Hematopoietic multipotent progenitor cell treated with erythropoietin and hydrocortisone succinate and interleukin-3 and kit ligand, for 8 days (in vitro differentiated cells): Measurements from ENCODE around the gene HYAL3.
"Not testable (repeated sequence)": the region's sequence is repeated elsewhere in the genome, so short reads cannot be mapped to it uniquely, and the experiment has no call there.

Experiments
- DNase-seq: peaks from one replicate; pipeline ENCODE4 v3.0.0-alpha.2; 2015

Gene HYAL3

DNA sequence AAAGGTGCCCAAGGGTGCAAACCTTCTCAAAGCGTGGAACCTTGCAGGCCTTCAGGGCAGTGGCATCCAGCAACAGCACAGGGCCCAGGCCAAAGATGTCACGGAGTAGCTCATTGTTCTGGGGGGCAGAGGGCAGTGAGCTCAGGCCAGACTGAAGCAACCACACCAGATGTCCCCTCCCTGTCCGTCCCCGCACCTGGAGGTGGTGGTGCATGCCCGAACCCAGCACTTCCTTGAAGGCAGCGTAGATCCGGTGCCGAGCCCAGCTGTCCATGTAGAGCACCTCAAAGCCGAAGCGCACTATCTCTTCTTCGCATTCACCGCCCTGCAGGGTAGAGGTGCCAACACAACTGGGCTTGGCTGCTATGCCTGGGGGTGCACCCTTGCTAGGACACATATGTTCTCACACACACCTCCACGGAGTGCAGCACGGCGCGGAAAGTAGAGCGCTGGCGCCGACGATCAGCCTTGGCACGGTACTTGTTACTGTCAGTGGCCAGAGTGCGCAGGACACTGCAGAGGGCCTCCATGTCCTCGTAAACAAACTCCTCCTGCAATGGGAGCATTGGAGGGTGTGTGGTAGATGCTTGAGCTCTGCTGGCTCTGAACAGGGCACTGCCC, 10.7 kb downstream of the HYAL3 start:
- no peak for DNase-seq

DNA sequence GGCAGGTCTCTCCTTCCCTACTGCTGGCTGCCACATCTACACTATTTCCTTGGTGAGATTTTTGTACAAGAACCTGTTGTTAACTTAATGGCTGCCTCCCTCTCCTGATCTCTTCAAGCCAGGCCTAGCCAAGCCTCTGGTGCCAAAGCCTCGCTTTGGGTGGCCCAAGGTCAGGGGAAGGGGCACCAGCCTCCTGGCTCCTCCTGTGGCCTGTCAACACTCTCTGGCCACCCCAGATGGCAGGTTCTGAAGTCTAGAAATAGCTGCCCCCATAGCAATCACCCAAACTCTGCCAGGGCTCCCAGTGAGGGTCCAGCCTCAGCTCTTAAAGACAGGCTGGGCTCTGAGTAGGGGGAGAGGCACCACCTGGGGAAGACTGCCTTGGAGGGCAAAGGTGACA, 11.9 kb downstream of the HYAL3 start:
- no peak for DNase-seq

DNA sequence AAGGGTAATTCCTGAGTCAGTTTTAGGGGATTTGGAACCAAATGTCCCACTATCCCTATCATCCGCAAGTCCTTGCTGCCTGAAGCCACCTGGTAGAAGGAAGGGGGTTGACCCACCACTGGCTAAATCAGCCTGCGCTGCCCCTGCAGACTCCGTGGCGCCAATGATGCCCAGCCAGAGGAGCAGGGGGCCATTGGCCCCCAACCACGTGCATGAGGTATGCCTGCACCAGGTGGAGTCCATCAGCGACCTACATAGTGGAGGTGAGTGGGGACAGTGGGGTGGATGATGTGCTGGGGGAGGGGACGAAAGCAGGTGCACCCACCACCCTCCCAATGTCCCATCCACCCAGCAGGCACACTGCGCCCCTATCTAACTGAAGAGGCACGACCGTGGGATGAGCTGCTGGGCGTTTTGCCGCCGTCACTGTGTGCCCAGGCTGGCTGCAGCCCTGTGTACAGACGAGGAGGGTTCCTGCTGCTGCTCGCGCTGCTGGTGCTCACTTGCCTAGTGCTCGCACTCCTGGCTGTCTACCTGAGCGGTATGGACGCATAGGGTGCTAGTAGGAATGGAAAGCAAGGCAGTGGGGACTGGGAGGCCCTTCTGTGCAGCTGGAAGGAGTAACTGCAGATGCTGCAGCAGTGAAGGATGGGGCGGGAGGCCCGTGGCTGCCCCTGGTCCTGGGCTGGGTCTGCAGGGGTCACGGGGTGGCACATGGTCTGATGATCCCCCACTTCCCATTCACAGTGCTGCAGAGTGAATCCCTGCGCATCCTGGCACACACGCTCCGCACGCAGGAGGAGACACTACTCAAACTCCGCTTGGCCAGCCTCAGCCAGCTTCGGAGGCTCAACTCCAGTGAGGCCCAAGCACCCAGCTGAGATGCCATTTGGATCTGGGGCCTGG, 12.6 kb downstream of the HYAL3 start:
- DNase-seq, result no peak

DNA sequence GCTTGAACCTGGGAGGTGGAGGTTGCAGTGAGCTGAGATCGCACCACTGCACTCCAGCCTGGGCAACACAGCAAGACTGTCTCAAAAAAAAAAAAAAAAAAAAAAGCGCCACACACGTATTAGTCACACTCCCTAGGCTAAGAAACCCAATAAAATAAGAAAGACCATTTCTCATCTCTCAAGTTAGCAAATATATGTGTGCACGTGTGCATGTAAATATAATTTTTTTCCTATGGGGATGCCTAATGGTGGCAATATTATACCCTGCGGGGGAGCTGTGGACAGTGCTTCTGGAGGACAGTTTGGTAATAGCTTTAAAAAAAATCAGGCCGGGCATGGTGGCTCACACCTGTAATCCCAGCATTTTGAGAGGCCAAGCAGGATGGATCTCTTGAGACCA, 15.1 kb downstream of the HYAL3 start:
- DNase-seq, result not testable (repeated sequence)

DNA sequence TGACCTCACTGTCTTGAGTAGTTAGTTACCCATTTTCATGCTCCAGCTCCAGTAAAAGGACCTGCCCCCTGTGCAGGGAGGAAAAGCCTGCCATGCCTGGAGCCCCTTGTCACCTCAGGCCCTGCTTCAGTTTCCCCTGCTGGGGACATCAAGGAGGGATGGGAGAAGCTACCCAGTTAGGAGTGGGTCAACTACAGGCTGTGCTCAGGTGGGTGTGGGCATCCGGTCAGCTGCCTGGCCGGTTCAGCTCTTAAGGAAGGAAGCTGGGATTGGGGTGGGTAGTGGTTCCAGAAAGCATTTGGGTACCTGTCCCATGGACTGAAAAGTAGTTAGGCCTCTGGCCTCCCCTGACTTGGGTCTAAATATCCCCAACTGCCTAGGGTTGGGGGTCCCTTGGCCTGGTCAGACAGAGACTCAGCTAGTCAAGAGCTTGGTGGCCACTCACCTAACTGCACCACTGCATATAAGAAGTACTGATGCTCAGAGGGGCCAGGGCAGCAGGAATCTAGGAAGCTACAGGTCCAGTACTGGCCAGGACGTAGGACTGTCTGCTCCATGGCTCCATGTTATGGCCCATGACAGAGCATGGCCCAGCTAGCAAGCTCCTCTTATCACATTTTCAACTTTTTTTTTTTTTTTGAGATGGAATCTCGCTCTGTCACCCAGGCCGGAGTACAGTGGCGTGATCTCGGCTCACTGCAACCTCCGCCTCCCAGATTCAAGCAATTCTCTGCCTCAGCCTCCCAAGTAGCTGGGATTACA, 19.8 kb downstream of the HYAL3 start:
- no peak for DNase-seq

DNA sequence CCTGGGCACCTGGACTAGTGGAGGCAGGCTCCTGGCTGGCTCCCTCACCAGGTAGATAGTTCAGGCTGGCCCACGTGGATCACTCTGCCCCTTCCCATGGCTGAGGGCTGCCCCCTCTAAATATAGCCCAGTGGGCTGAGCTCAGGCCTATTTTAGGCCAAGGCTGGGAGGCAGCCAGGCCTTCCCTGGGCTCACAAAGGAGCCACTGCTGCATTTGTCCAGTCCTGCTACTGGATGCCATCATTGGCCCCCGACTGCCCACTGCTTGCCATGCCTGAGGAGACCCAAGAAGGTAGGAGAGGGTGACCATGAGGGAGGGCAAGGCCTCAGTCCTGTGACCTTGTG, 20.4 kb downstream of the HYAL3 start, which contains the start of gene LSMEM2:
TSS of gene LSMEM2 (plus strand) at position 208 of the 345 bp plus-strand sequence. CDS start at position 235, 27 bp downstream.
- no peak for DNase-seq

DNA sequence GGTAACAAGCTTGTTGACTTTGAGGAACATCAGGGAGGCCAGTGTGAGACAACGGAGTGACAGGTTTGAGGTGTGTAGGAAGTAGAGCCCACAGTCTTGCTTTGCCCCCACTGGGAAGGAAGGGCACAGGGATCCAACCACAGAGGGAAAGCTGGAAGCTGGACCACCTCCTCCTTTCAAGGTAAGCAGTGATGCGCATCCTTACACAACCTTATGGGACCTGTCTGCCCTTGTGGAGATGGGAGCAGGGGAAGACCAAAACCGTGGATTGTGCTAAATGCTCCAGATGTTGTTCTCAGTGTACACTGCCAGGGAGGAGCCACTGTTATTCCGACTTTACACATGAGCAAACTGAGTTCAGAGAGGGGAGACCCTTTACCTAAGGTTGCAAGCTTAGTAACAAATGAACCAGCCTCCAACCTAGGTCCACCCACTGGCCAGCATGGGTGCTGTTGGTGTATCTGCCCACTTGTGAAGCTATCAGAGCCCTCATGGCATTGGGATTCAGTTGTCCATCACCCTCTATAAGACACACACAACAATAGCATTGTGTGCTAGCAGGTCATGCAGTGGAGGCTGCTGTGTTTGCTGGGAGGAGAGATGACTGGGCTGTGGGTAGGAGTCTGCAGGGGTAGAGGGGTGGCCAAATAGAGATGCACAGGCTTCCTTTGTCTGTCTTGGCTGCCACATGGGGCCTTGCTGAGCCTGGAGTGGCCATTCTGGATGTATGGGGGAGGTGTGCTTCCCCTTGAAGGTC, 20.9 kb downstream of the HYAL3 start:
- no peak for DNase-seq

DNA sequence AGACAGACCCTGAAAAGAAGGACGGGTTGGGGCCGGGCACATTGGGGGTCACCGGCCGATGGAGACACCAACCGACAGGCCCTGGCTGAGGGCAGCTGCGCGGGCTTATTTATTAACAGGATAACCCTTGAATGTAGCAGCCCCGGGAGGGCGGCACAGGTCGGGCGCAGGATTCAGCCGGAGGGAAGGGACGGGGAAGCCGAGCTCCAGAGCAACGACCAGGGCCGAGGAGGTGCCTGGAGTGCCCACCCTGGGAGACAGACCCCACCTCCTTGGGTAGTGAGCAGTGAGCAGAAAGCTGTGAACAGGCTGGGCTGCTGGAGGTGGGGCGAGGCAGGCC, 22.5 kb downstream of the HYAL3 start:
- DNase-seq, result no peak

DNA sequence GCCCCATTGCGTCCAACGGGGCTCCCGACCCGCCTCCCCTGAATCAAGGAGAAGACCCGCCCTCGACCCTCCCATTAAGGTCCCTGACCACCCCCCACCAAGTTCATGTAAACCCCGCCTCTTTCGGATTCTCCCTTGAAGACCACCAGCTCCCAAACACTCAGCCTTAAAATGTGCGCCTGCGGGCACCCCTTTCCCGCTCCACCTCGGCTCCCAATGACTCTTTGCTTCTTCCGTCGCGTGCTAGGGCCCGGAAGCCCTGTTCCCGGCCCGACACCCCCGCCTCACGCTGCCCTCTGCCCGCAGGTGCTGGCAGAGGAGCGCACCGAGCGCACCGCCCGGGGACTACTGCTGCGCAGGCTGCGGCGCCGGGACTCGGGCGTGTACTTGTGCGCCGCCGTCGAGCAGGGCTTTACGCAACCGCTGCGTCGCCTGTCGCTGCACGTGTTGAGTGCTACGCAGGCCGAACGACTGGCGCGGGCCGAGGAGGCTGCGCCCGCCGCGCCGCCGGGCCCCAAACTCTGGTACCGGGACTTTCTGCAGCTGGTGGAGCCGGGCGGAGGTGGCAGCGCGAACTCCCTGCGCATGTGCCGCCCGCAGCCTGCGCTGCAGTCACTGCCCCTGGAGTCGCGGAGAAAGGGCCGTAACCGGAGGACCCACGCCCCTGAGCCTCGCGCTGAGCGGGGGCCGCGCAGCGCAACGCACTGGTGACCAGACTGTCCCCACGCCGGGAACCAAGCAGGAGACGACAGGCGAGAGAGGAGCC, 23.0 kb downstream of the HYAL3 start:
- peak; percentile 16 for DNase-seq

DNA sequence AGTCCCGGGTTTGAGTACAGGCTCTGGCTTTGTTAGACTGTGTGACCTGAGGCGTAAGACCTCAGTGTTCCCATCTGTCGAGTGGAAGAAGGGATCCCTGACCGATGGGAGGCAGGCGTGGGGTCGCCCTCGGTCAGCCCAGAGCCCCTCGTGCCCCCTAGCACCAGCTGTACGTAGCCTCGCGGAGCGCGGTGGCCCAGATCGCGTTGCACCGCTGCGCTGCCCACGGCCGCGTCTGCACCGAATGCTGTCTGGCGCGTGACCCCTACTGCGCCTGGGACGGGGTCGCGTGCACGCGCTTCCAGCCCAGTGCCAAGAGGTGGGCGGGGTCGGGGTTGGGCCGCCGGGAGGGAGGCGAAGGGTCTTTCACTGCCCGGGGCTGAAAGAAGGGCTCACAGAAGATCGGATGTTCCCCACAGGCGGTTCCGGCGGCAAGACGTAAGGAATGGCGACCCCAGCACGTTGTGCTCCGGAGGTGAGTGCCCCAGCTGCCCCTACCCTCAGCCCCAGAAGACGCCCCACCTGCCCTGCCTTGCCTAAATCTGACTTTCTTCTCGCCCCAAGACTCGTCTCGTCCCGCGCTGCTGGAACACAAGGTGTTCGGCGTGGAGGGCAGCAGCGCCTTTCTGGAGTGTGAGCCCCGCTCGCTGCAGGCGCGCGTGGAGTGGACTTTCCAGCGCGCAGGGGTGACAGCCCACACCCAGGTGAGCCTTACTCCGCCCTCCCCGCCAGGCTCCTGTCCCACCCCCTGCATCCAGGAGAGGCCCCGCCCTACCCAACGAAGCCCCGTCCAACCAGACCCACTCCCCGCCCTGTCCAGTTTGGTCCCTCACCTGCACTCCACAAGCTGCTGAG, 23.8 kb downstream of the HYAL3 start:
- DNase-seq, result no peak

DNA sequence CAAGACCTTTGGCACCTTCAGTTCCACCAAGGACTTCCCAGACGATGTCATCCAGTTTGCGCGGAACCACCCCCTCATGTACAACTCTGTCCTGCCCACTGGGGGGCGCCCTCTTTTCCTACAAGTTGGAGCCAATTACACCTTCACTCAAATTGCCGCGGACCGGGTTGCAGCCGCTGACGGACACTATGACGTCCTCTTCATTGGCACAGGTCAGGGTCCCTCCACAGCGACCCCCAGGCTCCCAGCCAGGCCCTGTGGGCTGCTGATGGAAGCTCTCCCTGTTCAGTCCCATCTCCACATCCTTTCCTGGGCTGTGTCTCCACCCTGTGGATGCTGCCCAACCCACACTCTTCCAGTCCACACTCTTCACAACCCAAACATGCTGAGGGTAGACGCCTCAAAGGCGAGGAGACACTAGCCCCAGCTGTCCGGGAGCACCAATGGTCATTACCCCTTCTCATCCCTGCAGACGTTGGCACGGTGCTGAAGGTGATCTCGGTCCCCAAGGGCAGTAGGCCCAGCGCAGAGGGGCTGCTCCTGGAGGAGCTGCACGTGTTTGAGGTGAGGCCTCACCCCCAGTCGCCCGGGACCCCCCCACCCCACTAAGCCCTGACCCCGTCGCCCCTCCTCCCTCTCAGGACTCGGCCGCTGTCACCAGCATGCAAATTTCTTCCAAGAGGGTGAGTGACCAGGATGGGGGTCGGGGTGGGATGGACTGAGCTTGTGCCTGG, 24.7 kb downstream of the HYAL3 start:
- DNase-seq, result peak; percentile 79

DNA sequence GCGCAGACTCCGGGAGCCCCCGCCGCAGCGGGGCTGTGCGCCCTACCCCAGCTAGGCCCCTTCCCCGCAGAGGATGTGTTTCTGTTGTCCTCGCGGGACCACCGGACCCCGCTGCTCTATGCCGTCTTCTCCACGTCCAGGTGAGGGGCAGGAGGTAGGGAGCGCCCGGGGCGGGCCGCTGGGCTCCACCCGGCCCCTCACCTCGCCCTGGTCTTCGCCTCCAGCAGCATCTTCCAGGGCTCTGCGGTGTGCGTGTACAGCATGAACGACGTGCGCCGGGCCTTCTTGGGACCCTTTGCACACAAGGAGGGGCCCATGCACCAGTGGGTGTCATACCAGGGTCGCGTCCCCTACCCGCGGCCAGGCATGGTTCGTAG, 25.5 kb downstream of the HYAL3 start:
- DNase-seq, result no peak

DNA sequence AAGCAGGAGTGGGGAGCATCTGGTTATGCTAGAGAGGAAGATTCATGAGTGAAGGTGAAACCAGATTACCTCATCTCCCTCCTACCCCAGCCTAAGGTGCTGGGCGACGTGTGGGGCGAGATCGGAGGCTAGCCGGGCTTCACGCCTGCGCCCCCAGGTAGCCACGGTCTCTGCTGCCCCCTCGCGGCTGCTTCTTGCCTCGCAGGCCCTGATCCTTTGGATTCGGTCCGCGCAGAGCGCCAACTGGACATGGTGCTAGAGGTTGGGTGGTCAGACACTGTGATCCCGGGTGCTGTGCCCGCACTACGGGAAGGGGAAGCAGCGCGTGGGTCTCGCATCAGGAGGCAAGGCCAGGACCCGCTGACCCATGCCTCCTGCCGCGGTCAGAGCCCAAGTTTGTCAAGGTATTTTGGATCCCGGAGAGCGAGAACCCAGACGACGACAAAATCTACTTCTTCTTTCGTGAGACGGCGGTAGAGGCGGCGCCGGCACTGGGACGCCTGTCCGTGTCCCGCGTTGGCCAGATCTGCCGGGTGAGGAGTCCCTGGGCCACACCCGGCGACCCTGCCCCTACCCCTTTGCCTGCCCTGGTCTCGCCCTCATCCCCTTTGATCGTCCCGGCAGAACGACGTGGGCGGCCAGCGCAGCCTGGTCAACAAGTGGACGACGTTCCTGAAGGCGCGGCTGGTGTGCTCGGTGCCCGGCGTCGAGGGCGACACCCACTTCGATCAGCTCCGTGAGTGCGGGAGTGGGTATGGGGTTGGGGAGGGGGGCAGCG, 26.1 kb downstream of the HYAL3 start:
- DNase-seq, result peak; percentile 74

DNA sequence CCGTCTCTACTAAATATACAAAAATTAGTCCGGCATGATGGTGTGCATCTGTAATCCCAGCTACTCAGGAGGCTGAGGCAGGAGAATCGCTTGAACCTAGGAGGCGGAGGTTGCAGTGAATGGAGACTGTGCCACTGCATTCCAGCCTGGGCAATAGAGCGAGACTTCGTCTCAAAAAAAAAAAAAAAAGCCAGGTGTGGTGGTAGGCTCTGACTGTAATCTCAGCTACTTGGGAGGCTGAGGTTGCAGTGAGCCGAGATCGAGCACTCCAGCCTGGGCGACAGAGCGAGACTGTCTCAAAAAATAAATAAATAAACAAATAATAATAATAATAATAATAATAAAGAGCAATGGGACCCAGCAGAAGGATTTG, 26.7 kb downstream of the HYAL3 start:
- DNase-seq, result not testable (repeated sequence)

DNA sequence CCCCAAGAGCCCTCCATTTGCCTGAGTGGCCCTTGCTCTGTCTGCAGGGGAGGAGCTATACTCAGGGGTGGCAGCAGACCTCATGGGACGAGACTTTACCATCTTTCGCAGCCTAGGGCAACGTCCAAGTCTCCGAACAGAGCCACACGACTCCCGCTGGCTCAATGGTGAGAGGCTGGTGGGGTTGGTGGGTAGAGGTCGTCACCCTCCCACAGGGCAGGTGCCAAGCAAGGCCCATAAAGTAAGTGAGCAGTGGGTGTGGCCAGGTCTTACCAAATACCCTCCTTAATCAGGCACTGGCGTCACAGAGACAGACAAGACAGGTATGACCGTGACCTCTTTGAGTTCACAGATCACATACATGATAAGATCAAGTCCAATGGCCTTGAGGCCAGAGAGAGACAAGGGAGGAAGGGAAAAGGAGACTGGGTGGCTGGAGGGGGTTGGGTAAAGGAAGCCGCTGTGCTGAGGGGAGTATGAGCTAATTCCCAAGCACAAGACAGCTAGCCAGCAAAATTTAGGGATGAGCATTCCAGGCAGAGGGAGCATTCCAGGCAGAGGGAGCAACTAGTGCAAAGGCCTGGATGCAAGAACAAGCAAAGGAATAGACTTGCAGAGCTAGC, 27.8 kb downstream of the HYAL3 start:
- no peak for DNase-seq

DNA sequence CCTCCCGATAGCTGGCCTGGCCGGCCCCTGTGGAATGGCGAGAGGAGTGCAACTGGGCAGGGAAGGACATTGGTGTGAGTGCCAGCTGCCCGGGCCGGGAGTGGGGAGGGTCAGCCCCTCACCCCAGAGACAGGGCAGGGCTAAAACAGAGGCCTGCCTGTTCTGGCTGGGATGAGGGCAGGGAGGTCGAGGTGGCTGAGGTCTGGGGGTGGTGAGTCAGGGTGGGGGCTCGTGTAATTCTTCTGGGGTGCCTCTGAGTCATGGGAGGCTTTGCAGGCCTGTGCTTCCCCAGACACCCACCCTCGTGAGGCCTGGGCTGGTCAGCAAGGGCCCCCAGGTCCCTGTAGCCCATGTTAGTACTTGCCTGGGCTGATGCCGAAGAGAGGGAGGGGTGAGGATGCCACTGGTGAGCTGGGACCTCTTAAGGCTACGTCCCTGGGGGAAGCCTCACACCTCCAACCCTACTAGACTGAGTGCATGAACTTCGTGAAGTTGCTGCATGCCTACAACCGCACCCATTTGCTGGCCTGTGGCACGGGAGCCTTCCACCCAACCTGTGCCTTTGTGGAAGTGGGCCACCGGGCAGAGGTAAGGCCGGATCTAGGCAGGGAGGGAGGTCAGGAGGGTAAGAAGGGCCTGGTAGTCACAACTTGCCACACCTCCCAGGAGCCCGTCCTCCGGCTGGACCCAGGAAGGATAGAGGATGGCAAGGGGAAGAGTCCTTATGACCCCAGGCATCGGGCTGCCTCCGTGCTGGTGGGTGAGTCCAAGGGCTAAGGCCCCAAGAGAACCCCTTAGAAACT, 28.6 kb downstream of the HYAL3 start:
- no peak for DNase-seq

DNA sequence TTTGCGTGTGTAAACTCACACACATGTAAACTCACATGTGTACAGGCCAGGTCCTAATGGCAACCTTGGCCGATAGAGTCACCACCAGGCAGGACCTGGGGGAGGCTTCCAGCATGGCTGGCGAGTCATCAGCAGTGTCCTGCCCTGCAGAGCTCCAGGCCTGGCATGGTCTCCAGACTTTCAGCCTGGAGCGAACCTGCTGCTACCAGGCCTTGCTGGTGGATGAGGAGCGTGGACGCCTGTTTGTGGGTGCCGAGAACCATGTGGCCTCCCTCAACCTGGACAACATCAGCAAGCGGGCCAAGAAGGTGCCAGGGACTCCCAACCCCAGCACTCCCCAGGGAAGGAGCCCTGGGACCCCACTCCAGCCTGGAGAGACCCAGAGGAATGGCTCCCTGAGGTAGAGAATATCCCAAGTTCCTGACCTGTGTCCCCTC, 29.2 kb downstream of the HYAL3 start:
- no peak for DNase-seq

DNA sequence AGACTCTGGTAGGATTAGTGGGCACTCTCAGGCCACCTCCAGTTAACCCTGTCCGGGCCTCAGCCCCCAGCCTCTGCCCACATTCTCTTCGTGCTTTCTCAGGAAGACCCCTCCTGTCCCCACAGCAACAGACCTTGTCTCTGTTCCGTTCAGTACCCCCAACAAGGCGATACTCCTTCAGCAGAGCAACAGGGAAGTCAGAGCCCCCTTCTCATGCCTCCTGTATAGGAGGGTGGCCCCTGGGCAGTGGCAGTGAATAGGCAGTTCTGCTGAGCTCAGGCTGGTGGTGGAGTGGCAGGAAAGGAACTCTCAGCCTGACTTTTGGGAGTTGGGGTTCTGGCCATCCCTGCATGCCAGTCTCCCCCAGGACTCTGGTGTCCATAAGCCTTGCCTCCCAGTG, 29.7 kb downstream of the HYAL3 start:
- no peak for DNase-seq
